CD1c-positive myeloid dendritic cell (primary cell): ENCODE measurements around the gene ARAP1.

Experiments
- DNase-seq: peaks from one replicate; pipeline ENCODE4 v3.0.0-alpha.2; 2016; ENCODE audit errors: extremely low spot score

The ARAP1 gene

GRCh38 chr11:72723508-72723907 is 28.7 kb downstream of the ARAP1 start:
- DNase-seq: peak; percentile 43

DNA sequence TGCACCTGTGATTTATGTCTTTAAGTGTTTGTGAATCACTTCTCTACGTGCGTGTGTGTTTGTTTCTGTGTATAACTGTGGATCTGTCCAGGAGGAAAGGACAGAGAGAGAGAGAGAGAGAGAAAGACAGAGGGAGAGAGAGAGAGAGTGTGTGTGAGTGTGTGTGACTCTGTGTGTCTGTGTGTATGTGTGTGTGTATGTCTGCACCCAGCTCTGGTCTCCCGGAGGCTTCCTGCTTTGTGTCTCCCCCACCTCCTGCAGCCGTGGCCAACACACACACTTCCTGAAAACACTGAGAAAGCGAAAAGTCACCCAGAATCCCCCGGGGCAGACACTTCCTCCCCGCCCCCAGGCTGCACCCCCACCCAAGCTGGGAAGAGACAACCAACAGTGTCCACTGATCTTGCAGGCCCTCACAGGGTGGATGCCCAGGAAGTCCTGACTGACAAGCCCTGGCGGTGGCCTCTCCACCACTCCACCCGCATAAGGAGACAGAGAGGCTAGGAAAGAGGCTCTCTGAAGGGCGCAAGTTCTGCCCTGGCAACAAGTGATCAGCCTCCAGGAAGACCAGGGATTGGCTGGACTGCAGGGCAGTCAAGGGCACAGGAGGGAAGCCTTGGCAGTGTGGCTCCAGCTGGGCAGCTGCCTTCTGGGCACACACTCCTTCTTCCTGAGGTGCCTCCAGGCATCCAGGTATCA is 30.0 kb downstream of the ARAP1 start:
- DNase-seq: peak; percentile 96

- peak; percentile 57 for DNase-seq
These were observed 30.5 kb downstream of the ARAP1 start for GRCh38 chr11:72721689-72722049.

- no peak for DNase-seq
These were observed 30.9 kb downstream of the ARAP1 start for GRCh38 chr11:72721276-72721675.

- DNase-seq: no peak
These were observed 31.4 kb downstream of the ARAP1 start for GRCh38 chr11:72720784-72721183.

- DNase-seq: peak; percentile 54
These were observed 32.2 kb downstream of the ARAP1 start for GRCh38 chr11:72720047-72720446.

DNA sequence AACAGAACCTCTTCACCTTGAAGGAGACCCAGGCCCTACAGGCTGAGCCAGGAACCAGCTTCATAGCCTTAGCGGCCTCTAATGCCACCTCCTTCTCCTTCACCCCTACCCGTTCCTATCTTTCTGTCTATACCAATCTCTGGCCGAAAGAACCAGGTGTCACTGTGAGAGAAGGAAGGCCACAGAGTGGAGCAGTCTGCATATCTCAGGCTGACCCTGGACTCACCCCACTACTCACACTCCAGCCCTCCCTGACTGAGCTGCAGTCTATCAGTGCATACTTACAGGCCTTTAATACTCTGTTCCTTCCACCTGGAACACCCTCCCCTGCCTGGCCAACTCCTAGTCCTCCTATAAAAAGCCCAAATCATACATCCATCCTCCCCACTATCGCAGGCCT is 32.7 kb downstream of the ARAP1 start:
- no peak for DNase-seq

- peak; percentile 41 for DNase-seq
These were observed 33.1 kb downstream of the ARAP1 start for GRCh38 chr11:72719144-72719543.

- peak; percentile 74 for DNase-seq
These were observed 34.1 kb downstream of the ARAP1 start for GRCh38 chr11:72718101-72718501.

GRCh38 chr11:72716788-72717435 is 35.3 kb downstream of the ARAP1 start:
- DNase-seq: no peak

- no peak for DNase-seq
These were observed 35.9 kb downstream of the ARAP1 start for GRCh38 chr11:72716290-72716689.

DNA sequence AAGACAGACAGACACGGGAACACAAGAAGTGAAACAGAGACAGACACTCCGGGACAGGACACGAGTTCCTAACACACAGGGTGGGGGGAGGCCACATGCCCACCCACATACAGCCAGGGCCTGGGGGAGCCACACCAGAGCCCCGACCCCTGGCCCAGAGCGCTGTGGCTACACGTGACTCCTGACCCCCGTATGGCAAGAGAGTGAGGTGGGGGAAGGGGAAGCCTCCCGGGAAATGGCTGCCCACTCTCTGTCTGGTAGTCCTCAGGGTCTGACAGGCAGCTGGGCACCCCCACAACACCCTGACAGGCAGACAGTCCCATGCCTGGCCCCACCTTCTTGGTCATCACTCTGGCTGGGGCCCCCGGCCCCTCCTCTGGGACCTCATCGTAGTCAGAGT is 39.4 kb downstream of the ARAP1 start:
- peak; percentile 50 for DNase-seq

- peak; percentile 92 for DNase-seq
These were observed 39.9 kb downstream of the ARAP1 start for GRCh38 chr11:72712168-72712751.

DNA sequence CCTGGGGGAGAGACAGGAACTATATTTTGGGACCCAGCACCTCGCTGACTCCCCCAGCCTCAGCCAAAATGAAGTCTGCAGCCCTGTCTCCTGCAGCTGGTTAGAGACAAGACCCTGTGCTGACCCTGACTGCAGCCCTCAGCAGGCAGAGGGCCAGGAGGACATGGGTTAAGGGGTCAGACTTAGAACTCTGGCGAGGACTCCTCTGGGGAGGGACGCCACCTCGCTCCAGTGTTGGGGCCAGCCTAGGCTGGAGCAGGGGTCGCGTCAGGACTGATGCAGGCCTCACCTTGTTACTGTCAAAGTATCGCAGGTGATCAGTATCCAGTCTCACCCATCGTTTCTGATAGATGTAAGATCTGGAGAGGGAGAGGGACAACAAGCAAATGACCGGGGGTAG is 41.1 kb downstream of the ARAP1 start:
- DNase-seq: no peak

- DNase-seq: no peak
These were observed 41.9 kb downstream of the ARAP1 start for GRCh38 chr11:72710278-72710677.

- DNase-seq: no peak
These were observed 42.5 kb downstream of the ARAP1 start for GRCh38 chr11:72709478-72710238.

DNA sequence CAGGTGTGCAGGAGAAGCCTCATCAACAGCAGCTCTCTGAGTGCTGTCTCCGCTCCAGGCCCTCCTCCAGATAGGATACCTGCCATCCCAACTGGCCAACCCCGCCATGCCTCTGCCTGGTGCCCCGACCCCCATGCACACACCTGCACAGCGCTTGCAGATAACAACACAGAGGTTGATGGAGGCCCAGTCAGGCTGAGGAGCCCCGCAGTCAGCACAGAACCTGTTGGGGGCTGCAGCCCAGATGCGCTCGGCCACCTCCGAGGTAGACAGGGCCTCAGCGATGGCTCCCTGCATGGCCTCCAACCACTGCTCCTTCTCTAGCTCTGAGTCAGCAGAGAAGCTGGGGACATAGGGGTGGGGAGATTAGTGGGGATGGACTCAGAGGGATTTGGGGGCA is 45.2 kb downstream of the ARAP1 start:
- DNase-seq: no peak

DNA sequence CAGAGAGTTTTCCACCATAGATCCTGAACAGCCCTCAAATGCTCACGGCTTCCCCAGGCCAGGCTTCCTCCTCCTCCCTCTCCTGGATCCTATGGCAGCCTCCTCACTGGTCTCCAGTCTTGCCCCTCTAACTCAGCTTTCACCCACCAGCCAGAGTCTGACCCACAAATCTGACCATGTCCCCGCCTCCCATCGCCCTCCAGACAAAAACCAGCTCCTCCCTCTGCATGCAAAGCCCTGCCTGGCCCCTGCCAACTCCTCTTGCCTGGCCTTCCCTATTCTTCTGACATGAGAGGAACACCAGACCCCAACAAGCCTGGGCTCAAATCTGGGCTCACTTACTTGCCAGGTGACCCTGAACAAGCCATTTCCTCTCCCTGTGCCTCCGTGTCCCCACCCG is 45.6 kb downstream of the ARAP1 start:
- no peak for DNase-seq

- DNase-seq: no peak
These were observed 46.5 kb downstream of the ARAP1 start for GRCh38 chr11:72705442-72706365.

- DNase-seq: no peak
These were observed 47.4 kb downstream of the ARAP1 start for GRCh38 chr11:72704783-72705265.

GRCh38 chr11:72704028-72704782 is 48.0 kb downstream of the ARAP1 start:
- no peak for DNase-seq
